HepG2 (cell line): ENCODE results near the gene ATP6V0A1. TPM values are rescaled to one million over a fixed set of nuclear protein-coding genes. Genes with fewer than 3 reads are reported as not detected.

Experiments
- CAMTA2 ChIP-seq: sonication (generic); formaldehyde crosslinking; IDR thresholded peaks from 2 replicates; pipeline ENCODE4 v1.4.0; 2020; ENCODE audit warnings: mild to moderate bottlenecking, missing genetic modification reagents, borderline replicate concordance
- ETV6 ChIP-seq: sonication (generic); formaldehyde crosslinking; conservative IDR thresholded peaks from 2 replicates; pipeline ENCODE4 v1.4.0; 2020; ENCODE audit warnings: missing genetic modification reagents
- FOSL2 ChIP-seq: sonication (generic); formaldehyde crosslinking; IDR thresholded peaks from 2 replicates; pipeline ENCODE4 v1.4.0; 2020; ENCODE audit warnings: missing genetic modification reagents
- HBP1 ChIP-seq: IDR thresholded peaks from 2 replicates; pipeline ENCODE4 v1.6.1; 2016; ENCODE audit warnings: low read depth, control low read depth
- HCFC1 ChIP-seq: fragments of 150-350 bp; IDR thresholded peaks from 2 replicates; pipeline ENCODE4 v1.6.1; 2014; ENCODE audit warnings: low read depth, low read length
- HDAC2 ChIP-seq: sonication (generic); formaldehyde crosslinking; IDR thresholded peaks from 2 replicates; pipeline ENCODE4 v1.4.0; 2020; ENCODE audit warnings: missing genetic modification reagents
- NAIF1 ChIP-seq: sonication (generic); formaldehyde crosslinking; IDR thresholded peaks from 2 replicates; pipeline ENCODE4 v1.5.0; 2020; ENCODE audit warnings: mild to moderate bottlenecking, missing genetic modification reagents, borderline replicate concordance
- RFXAP ChIP-seq: sonication (generic); formaldehyde crosslinking; IDR thresholded peaks from 2 replicates; pipeline ENCODE4 v1.4.0; 2020; ENCODE audit warnings: missing genetic modification reagents, borderline replicate concordance
- STAT6 ChIP-seq: sonication (generic); formaldehyde crosslinking; IDR thresholded peaks from 2 replicates; pipeline ENCODE4 v1.4.0; 2020; ENCODE audit warnings: missing genetic modification reagents, mild to moderate bottlenecking, borderline replicate concordance
- TSC22D2 ChIP-seq: sonication (generic); formaldehyde crosslinking; IDR thresholded peaks from 2 replicates; pipeline ENCODE4 v1.5.1; 2020; ENCODE audit warnings: missing genetic modification reagents, mild to moderate bottlenecking, borderline replicate concordance
- ZKSCAN8 ChIP-seq: IDR thresholded peaks from 2 replicates; pipeline ENCODE4 v1.6.1; 2016; ENCODE audit warnings: borderline replicate concordance, missing genetic modification reagents, missing compliant biosample characterization
- ZNF513 ChIP-seq: sonication (generic); formaldehyde crosslinking; conservative IDR thresholded peaks from 2 replicates; pipeline ENCODE4 v1.5.0; 2020; ENCODE audit warnings: missing genetic modification reagents
- ZNF558 ChIP-seq: sonication (generic); formaldehyde crosslinking; IDR thresholded peaks from 2 replicates; pipeline ENCODE4 v1.9.0; 2022; ENCODE audit warnings: mild to moderate bottlenecking, missing genetic modification reagents, borderline replicate concordance
- ZNF562 ChIP-seq: sonication (generic); formaldehyde crosslinking; IDR thresholded peaks from 2 replicates; pipeline ENCODE4 v1.8.0; 2022; ENCODE audit warnings: missing genetic modification reagents, borderline replicate concordance
- ZNF615 ChIP-seq: sonication (generic); formaldehyde crosslinking; IDR thresholded peaks from 2 replicates; pipeline ENCODE4 v1.5.0; 2020; ENCODE audit warnings: mild to moderate bottlenecking, missing genetic modification reagents, borderline replicate concordance
- ZNF747 ChIP-seq: sonication (generic); formaldehyde crosslinking; IDR thresholded peaks from 2 replicates; pipeline ENCODE4 v1.8.1; 2023; ENCODE audit warnings: missing genetic modification reagents, mild to moderate bottlenecking, borderline replicate concordance
- ZNF749 ChIP-seq: sonication (generic); formaldehyde crosslinking; IDR thresholded peaks from 2 replicates; pipeline ENCODE4 v1.8.0; 2022; ENCODE audit warnings: mild to moderate bottlenecking, missing genetic modification reagents, moderate library complexity, borderline replicate concordance
- ZNF776 ChIP-seq: sonication (generic); formaldehyde crosslinking; IDR thresholded peaks from 2 replicates; pipeline ENCODE4 v1.4.0; 2020; ENCODE audit warnings: mild to moderate bottlenecking, missing genetic modification reagents
- ZNF777 ChIP-seq: sonication (generic); formaldehyde crosslinking; IDR thresholded peaks from 2 replicates; pipeline ENCODE4 v1.4.0; 2020; ENCODE audit warnings: missing genetic modification reagents
- ZNF784 ChIP-seq: sonication (generic); formaldehyde crosslinking; IDR thresholded peaks from 2 replicates; pipeline ENCODE4 v1.5.1; 2020; ENCODE audit warnings: missing genetic modification reagents, mild to moderate bottlenecking, borderline replicate concordance
- ZNF788 ChIP-seq: sonication (generic); formaldehyde crosslinking; IDR thresholded peaks from 2 replicates; pipeline ENCODE4 v1.5.0; 2020; ENCODE audit warnings: mild to moderate bottlenecking, missing genetic modification reagents, borderline replicate concordance
- polyA plus RNA-seq, 8 experiments: library from polyadenylated mRNA; depleted of rRNA in 3 of 8; stranded (reverse) in 7 of 8; unstranded in 1 of 8; fragments of >200 nt; fragmentation: Illumina TruSeq in 4 of 8; extraction: Trizol in 4 of 8; gene quantifications; 2 replicates each; pipeline versions ENCODE4 v1.2.1 to v1.2.3, GENCODE V29; 2011 to 2016; ENCODE audit warnings: low read depth in 4 of 8, missing spikeins in 1 of 8, mixed read lengths in 1 of 8; ENCODE audit not compliant: insufficient read depth in 1 of 8
- total RNA-seq, 5 experiments: library from RNA; depleted of rRNA; stranded (reverse); fragments of >200 nt; fragmentation: Illumina TruSeq; extraction: Trizol; gene quantifications; 2 replicates each; pipeline ENCODE4 v1.2.3, GENCODE V29; 2016; ENCODE audit warnings: low read depth in 1 of 5

The ATP6V0A1 gene
- total and polyA plus RNA-seq, 2 of the 13 experiments (the other 11 are each of a cell fraction or from before 2014, with no cell fraction given), result 27.9 to 54.1 TPM

- no peak for TF ChIP-seq ZNF747
- no peak for TF ChIP-seq TSC22D2 (CRISPR knock-in tag)
- peak; percentile 55; the same call in 1 of the 2 replicates for TF ChIP-seq NAIF1 (CRISPR knock-in tag)
- TF ChIP-seq HCFC1, result no peak
- no peak for TF ChIP-seq ETV6 (CRISPR knock-in tag)
- no peak for TF ChIP-seq ZKSCAN8
- TF ChIP-seq ZNF562 (CRISPR knock-in tag), result no peak
- no peak for TF ChIP-seq ZNF784 (CRISPR knock-in tag)
- peak; percentile 9; the same call in 1 of the 2 replicates for TF ChIP-seq HBP1 (CRISPR knock-in tag)
- TF ChIP-seq ZNF776 (CRISPR knock-in tag), result peak; percentile 11; the same call in 1 of the 2 replicates
- TF ChIP-seq ZNF558 (CRISPR knock-in tag), result 0 out of 2 replicates have a peak, but pooled peaks have one; percentile 23
- no peak for TF ChIP-seq HDAC2
- no peak for TF ChIP-seq ZNF749 (CRISPR knock-in tag)
- no peak for TF ChIP-seq RFXAP (CRISPR knock-in tag)
- no peak for TF ChIP-seq ZNF513 (CRISPR knock-in tag)
- no peak for TF ChIP-seq ZNF788 (CRISPR knock-in tag)
- TF ChIP-seq ZNF777 (CRISPR knock-in tag), result no peak
- TF ChIP-seq ZNF615 (CRISPR knock-in tag), result 0 out of 2 replicates have a peak, but pooled peaks have one; percentile 45
- TF ChIP-seq CAMTA2 (CRISPR knock-in tag), result peak; percentile 59; the same call in 1 of the 2 replicates
- TF ChIP-seq STAT6, result no peak
- TF ChIP-seq FOSL2, result no peak
Observed at GRCh38 chr17:42537156-42537805, 78.6 kb downstream of the ATP6V0A1 start (continued).
